Vagina (tissue), 2 donors: ENCODE measurements around the gene ANO2. TPM values are rescaled to one million over a fixed set of nuclear protein-coding genes. Genes with fewer than 3 reads are reported as not detected.

Experiments
- DNase-seq, 2 donors: peaks; one replicate each; pipeline ENCODE4 v3.0.0-alpha.2; 2017; ENCODE audit errors: extremely low spot score in 2 of 2
- H3K27ac ChIP-seq: fragments of 200-600 bp; sonication (generic); one replicate; pipeline ENCODE4 v1.5.1; 2019
- H3K27me3 ChIP-seq: fragments of 200-600 bp; sonication (generic); one replicate; pipeline ENCODE4 v1.5.1; 2019
- H3K36me3 ChIP-seq, 2 donors: fragments of 200-600 bp; sonication (generic); one replicate each; pipeline ENCODE4 v1.5.1; 2017 to 2019
- H3K4me1 ChIP-seq: fragments of 200-600 bp; sonication (generic); one replicate; pipeline ENCODE4 v1.5.1; 2019
- H3K4me3 ChIP-seq, 2 donors: fragments of 200-600 bp; sonication (generic); 1 replicate in 1 of 2; 2 replicates in 1 of 2; pipeline ENCODE4 v1.5.1; 2016 to 2019
- H3K9me3 ChIP-seq: fragments of 200-600 bp; sonication (generic); one replicate; pipeline ENCODE4 v1.5.1; 2019
- POLR2A ChIP-seq, 2 donors: fragments of 450-650 bp; IDR thresholded peaks; one replicate each; pipeline ENCODE4 v1.6.1; 2017; ENCODE audit warnings: antibody characterized with exemption in 2 of 2, mild to moderate bottlenecking in 2 of 2, moderate library complexity in 2 of 2
- POLR2AphosphoS5 ChIP-seq, 2 donors: sonication (generic); formaldehyde crosslinking; IDR thresholded peaks; one replicate each; pipeline ENCODE4 v1.9.0; 2017; ENCODE audit warnings: antibody characterized with exemption in 2 of 2, mild to moderate bottlenecking in 2 of 2, low read depth in 1 of 2; ENCODE audit not compliant: insufficient read depth in 1 of 2
- intact Hi-C: fragments of 100-400 bp; cut with DNase I; formaldehyde crosslinking; loops from one replicate; pipeline ENCODE4 v1.15.1; 2023
- total RNA-seq: library from RNA; depleted of rRNA; stranded (reverse); fragments of >200 nt; gene quantifications from one replicate; pipeline ENCODE4 v1.2.3, GENCODE V29; 2016
- TF ChIP-seq, protein P1 (sequence below), 3 experiments: fragments of 450-650 bp in 2 of 3; fragments of 200-600 bp in 1 of 3; sonication (generic) in 1 of 3; IDR thresholded peaks; one replicate each; pipeline ENCODE4 v1.5.1; 2017 to 2019; ENCODE audit warnings: antibody characterized with exemption in 3 of 3, mild to moderate bottlenecking in 2 of 3, moderate library complexity in 2 of 3

The ANO2 gene
- total RNA-seq, 1 donor from 2014 or later, result 18.7 TPM

DNA sequence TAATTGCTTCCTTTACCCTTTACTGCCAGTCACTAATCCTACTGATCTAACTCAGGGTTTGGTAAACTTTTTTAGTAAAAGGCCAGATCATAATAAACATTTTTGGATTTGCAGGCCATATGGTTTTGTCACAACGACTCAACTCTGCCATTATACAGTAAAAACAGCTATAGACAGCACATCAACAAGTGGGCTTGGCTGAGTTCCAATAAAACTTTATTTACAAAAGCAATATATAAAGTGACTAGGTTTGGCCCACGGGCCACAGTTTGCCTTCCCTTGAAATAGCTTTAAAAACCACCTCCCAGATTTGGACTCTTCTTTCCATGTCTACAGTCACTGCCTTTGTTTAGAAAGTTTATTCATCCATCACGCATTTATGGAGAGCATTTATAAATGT lies 366.3 kb downstream of the ANO2 start:
- DNase-seq, result no peak
- intact Hi-C loops, result no loop called here
- H3K27ac ChIP-seq, result no peak overlapping the region
- no peak overlapping the region for H3K4me3 ChIP-seq
- H3K4me1 ChIP-seq, result peaks cover 51% of the 10 kb centered on the region
- TF ChIP-seq POLR2AphosphoS5 (IDR thresholded peaks at IDR 0.05; ENCODE audit: insufficient read depth in 1 of 2, low read depth in 1 of 2) (no peak), POLR2A (IDR thresholded peaks at IDR 0.05) (no peak)
- TF ChIP-seq, protein P1, sequence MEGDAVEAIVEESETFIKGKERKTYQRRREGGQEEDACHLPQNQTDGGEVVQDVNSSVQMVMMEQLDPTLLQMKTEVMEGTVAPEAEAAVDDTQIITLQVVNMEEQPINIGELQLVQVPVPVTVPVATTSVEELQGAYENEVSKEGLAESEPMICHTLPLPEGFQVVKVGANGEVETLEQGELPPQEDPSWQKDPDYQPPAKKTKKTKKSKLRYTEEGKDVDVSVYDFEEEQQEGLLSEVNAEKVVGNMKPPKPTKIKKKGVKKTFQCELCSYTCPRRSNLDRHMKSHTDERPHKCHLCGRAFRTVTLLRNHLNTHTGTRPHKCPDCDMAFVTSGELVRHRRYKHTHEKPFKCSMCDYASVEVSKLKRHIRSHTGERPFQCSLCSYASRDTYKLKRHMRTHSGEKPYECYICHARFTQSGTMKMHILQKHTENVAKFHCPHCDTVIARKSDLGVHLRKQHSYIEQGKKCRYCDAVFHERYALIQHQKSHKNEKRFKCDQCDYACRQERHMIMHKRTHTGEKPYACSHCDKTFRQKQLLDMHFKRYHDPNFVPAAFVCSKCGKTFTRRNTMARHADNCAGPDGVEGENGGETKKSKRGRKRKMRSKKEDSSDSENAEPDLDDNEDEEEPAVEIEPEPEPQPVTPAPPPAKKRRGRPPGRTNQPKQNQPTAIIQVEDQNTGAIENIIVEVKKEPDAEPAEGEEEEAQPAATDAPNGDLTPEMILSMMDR (IDR thresholded peaks at IDR 0.05), result no peak
- H3K9me3 ChIP-seq, result no peaks in the 10 kb centered on the region
- no peaks in the 10 kb centered on the region for H3K27me3 ChIP-seq
- H3K36me3 ChIP-seq, result no peaks in the 10 kb centered on the region

DNA sequence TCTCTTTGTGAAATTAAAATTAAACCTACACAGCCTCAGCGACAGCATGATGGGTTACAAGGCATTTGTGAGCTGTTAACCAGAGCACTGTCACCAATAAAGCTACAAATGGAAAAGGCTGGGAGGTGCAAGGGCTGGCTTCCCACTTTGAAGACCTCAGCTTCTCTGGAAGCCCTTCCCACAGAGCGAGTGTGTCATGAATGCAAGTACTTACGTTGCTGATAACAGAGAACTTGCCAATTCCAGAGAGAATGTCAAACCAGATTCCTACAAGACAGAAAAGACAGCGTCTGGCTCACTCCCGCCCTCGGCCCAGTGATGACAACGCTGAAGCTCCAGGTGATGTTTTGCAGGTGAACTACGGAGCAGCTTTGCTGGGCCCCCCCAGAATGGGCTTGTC lies 367.3 kb downstream of the ANO2 start:
- no peak overlapping the region for H3K27ac ChIP-seq
- TF ChIP-seq POLR2A (IDR thresholded peaks at IDR 0.05) (no peak), POLR2AphosphoS5 (IDR thresholded peaks at IDR 0.05; ENCODE audit: insufficient read depth in 1 of 2, low read depth in 1 of 2) (no peak)

DNA sequence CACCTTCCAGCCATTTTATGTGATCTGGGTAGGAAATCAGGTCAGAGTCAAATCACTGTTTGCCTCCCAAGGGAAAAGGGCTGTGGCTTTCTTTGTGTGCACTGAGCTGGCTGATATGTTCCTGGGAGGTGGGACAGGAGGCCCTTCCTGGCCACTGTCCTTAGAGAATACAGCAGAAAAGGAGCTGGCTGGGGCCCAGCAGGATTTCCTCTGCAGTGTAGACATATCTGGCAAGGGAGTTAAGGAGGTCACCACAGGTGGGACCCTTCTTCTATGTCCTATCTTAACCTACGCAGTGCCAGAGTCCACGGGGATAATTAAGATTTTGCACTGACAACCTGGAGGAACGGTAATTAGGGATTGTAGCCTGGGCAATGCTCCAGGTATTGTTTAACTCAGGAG lies 367.8 kb downstream of the ANO2 start:
- no peak for DNase-seq
- TF ChIP-seq POLR2AphosphoS5 (IDR thresholded peaks at IDR 0.05; ENCODE audit: insufficient read depth in 1 of 2, low read depth in 1 of 2) (no peak), POLR2A (IDR thresholded peaks at IDR 0.05) (no peak)
- TF ChIP-seq, protein P1 (IDR thresholded peaks at IDR 0.05), result no peak
- H3K4me3 ChIP-seq, result no peak overlapping the region
- H3K9me3 ChIP-seq, result no peaks in the 10 kb centered on the region
- H3K27ac ChIP-seq, result no peak overlapping the region
- intact Hi-C loops, result no loop called here
- H3K4me1 ChIP-seq, result peaks cover 44% of the 10 kb centered on the region
- H3K27me3 ChIP-seq, result no peaks in the 10 kb centered on the region
- no peaks in the 10 kb centered on the region for H3K36me3 ChIP-seq

More for the DNA sequence above, 367.3 kb downstream of the ANO2 start:
- no peaks in the 10 kb centered on the region for H3K36me3 ChIP-seq
- no peaks in the 10 kb centered on the region for H3K27me3 ChIP-seq
- H3K9me3 ChIP-seq, result no peaks in the 10 kb centered on the region
- intact Hi-C loops, result no loop called here
- H3K4me1 ChIP-seq, result peaks cover 48% of the 10 kb centered on the region
- no peak overlapping the region for H3K4me3 ChIP-seq
- no peak for DNase-seq

DNA sequence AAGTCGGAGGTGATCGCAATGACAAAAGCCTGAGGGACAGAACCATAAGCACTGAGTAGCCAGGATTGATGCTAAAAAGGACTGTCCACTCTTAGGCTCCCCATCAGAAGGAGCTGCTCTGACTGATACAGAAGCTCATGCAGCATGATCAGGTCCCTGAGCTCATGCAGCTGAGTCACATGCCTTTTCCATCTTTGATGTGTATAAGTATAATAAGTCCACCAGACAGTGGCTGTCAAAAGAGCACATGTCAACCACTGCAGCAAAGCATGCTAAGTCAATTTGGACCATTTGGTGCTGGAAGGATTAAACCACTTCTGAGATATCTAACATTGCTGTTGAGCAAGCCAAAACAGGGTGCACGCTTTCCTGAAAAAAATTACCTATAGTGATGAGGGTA lies 369.1 kb downstream of the ANO2 start:
- Histone ChIP-seq H3K4me1 (peaks cover 42% of the 10 kb centered on the region), H3K27ac (no peak overlapping the region), H3K36me3 (no peaks in the 10 kb centered on the region), H3K4me3 (no peak overlapping the region), H3K27me3 (no peaks in the 10 kb centered on the region), H3K9me3 (no peaks in the 10 kb centered on the region)
- no peak for TF ChIP-seq POLR2AphosphoS5 (IDR thresholded peaks at IDR 0.05; ENCODE audit: insufficient read depth in 1 of 2, low read depth in 1 of 2)
- no peak for TF ChIP-seq POLR2A (IDR thresholded peaks at IDR 0.05)
- TF ChIP-seq, protein P1 (IDR thresholded peaks at IDR 0.05), result no peak
- intact Hi-C loops, result no loop called here
- DNase-seq, result no peak

DNA sequence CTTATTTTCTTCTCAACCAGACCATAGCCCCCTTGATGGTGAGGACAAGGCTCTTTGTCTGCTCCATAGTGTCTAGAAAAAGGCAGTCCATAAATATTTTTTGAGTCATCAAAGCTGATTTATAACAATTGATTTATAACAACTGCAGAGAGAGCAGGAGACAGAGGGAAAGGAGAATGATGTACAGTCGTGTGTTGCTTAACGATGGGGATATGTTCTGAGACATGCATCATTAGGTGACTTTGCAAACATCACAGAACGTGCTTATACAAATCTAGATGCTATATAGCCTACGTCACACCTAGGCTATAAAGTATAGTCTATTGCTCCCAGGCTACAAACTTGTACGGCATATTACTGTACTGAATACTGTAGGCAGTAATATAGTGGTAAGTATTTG lies 369.8 kb downstream of the ANO2 start:
- H3K4me1 ChIP-seq, result peaks cover 42% of the 10 kb centered on the region
- no peaks in the 10 kb centered on the region for H3K27me3 ChIP-seq
- H3K36me3 ChIP-seq, result no peaks in the 10 kb centered on the region
- TF ChIP-seq, protein P1 (IDR thresholded peaks at IDR 0.05), result no peak
- TF ChIP-seq POLR2A (IDR thresholded peaks at IDR 0.05), result no peak
- TF ChIP-seq POLR2AphosphoS5 (IDR thresholded peaks at IDR 0.05; ENCODE audit: insufficient read depth in 1 of 2, low read depth in 1 of 2), result no peak
- intact Hi-C loops, result no loop called here
- H3K4me3 ChIP-seq, result no peak overlapping the region
- DNase-seq, result no peak
- H3K27ac ChIP-seq, result no peak overlapping the region
- no peaks in the 10 kb centered on the region for H3K9me3 ChIP-seq
